HepG2 (cell line): Measurements from ENCODE around the gene HAUS1. TPM values are rescaled to one million over a fixed set of nuclear protein-coding genes. Genes with fewer than 3 reads are reported as not detected.

ENCODE experiments used
- HNRNPK ChIP-seq: fragments of 200-400 bp; formaldehyde crosslinking; IDR thresholded peaks from 2 replicates; pipeline ENCODE4 v1.6.1; 2018; ENCODE audit warnings: low read length, low read depth, moderate library complexity, mild to moderate bottlenecking; ENCODE audit not compliant: poor library complexity, severe bottlenecking
- HOXA9 ChIP-seq: sonication (generic); formaldehyde crosslinking; IDR thresholded peaks from 2 replicates; pipeline ENCODE4 v1.8.1; 2022; ENCODE audit warnings: missing genetic modification reagents, mild to moderate bottlenecking, moderate library complexity, borderline replicate concordance
- MIER2 ChIP-seq: IDR thresholded peaks from 2 replicates; pipeline ENCODE4 v1.6.1; 2016; ENCODE audit warnings: missing biosample characterization, missing genetic modification reagents
- MLLT10 ChIP-seq: sonication (generic); formaldehyde crosslinking; IDR thresholded peaks from 2 replicates; pipeline ENCODE4 v1.4.0; 2020; ENCODE audit warnings: missing genetic modification reagents
- NFE2L1 ChIP-seq: sonication (generic); formaldehyde crosslinking; IDR thresholded peaks from 2 replicates; pipeline ENCODE4 v1.4.0; 2020; ENCODE audit warnings: missing genetic modification reagents, mild to moderate bottlenecking, borderline replicate concordance
- NR1H2 ChIP-seq: sonication (generic); formaldehyde crosslinking; IDR thresholded peaks from 2 replicates; pipeline ENCODE4 v1.8.1; 2022; ENCODE audit warnings: low read depth, missing genetic modification reagents, borderline replicate concordance
- NR2F1 ChIP-seq, 2 experiments: fragments of 450-650 bp in 1 of 2; formaldehyde crosslinking in 1 of 2; IDR thresholded peaks; 2 replicates each; pipeline versions ENCODE4 v1.5.0 to v1.6.1; 2016 to 2020; ENCODE audit warnings: mild to moderate bottlenecking in 1 of 2, missing compliant biosample characterization in 1 of 2, missing genetic modification reagents in 1 of 2, moderate library complexity in 1 of 2
- PHB2 ChIP-seq: fragments of 450-650 bp; IDR thresholded peaks from 2 replicates; pipeline ENCODE4 v1.6.1; 2018; ENCODE audit not compliant: partially characterized antibody
- PPARG ChIP-seq: conservative IDR thresholded peaks from 2 replicates; pipeline ENCODE4 v1.6.1; 2016; ENCODE audit warnings: missing biosample characterization, missing genetic modification reagents
- REPIN1 ChIP-seq: sonication (generic); formaldehyde crosslinking; IDR thresholded peaks from 2 replicates; pipeline ENCODE4 v1.8.0; 2022; ENCODE audit warnings: missing genetic modification reagents, low read depth, mild to moderate bottlenecking, borderline replicate concordance
- SMAD3 ChIP-seq: sonication (generic); formaldehyde crosslinking; IDR thresholded peaks from 2 replicates; pipeline ENCODE4 v1.4.0; 2020; ENCODE audit warnings: missing genetic modification reagents
- ZBTB2 ChIP-seq: sonication (generic); formaldehyde crosslinking; IDR thresholded peaks from 2 replicates; pipeline ENCODE4 v1.8.0; 2022; ENCODE audit warnings: low read depth, missing genetic modification reagents
- ZC3H4 ChIP-seq: sonication (generic); formaldehyde crosslinking; IDR thresholded peaks from 2 replicates; pipeline ENCODE4 v1.4.0; 2020; ENCODE audit warnings: missing genetic modification reagents, borderline replicate concordance
- ZKSCAN1 ChIP-seq: fragments of 150-350 bp; IDR thresholded peaks from 2 replicates; pipeline ENCODE4 v1.6.1; 2014; ENCODE audit warnings: low read length
- ZMYM3 ChIP-seq: sonication (generic); formaldehyde crosslinking; IDR thresholded peaks from 2 replicates; pipeline ENCODE4 v1.5.1; 2020; ENCODE audit warnings: mild to moderate bottlenecking, missing genetic modification reagents
- ZNF17 ChIP-seq: sonication (generic); formaldehyde crosslinking; IDR thresholded peaks from 2 replicates; pipeline ENCODE4 v1.5.0; 2020; ENCODE audit warnings: mild to moderate bottlenecking, missing genetic modification reagents
- ZNF367 ChIP-seq: sonication (generic); formaldehyde crosslinking; IDR thresholded peaks from 2 replicates; pipeline ENCODE4 v1.4.0; 2020; ENCODE audit warnings: missing genetic modification reagents, borderline replicate concordance
- ZNF562 ChIP-seq: sonication (generic); formaldehyde crosslinking; IDR thresholded peaks from 2 replicates; pipeline ENCODE4 v1.8.0; 2022; ENCODE audit warnings: missing genetic modification reagents, borderline replicate concordance
- ZNF782 ChIP-seq: sonication (generic); formaldehyde crosslinking; IDR thresholded peaks from 2 replicates; pipeline ENCODE4 v1.4.0; 2020; ENCODE audit warnings: missing genetic modification reagents, mild to moderate bottlenecking, borderline replicate concordance
- ZSCAN25 ChIP-seq: sonication (generic); formaldehyde crosslinking; IDR thresholded peaks from 2 replicates; pipeline ENCODE4 v1.8.0; 2022; ENCODE audit warnings: mild to moderate bottlenecking, missing genetic modification reagents
- polyA plus RNA-seq, 8 experiments: library from polyadenylated mRNA; depleted of rRNA in 3 of 8; stranded (reverse) in 7 of 8; unstranded in 1 of 8; fragments of >200 nt; fragmentation: Illumina TruSeq in 4 of 8; extraction: Trizol in 4 of 8; gene quantifications; 2 replicates each; pipeline versions ENCODE4 v1.2.1 to v1.2.3, GENCODE V29; 2011 to 2016; ENCODE audit warnings: low read depth in 4 of 8, missing spikeins in 1 of 8, mixed read lengths in 1 of 8; ENCODE audit not compliant: insufficient read depth in 1 of 8
- total RNA-seq, 5 experiments: library from RNA; depleted of rRNA; stranded (reverse); fragments of >200 nt; fragmentation: Illumina TruSeq; extraction: Trizol; gene quantifications; 2 replicates each; pipeline ENCODE4 v1.2.3, GENCODE V29; 2016; ENCODE audit warnings: low read depth in 1 of 5
- TF ChIP-seq, protein P1 (sequence below): sonication (generic); formaldehyde crosslinking; conservative IDR thresholded peaks from 2 replicates; pipeline ENCODE4 v1.4.0; 2020; ENCODE audit warnings: missing genetic modification reagents
- TF ChIP-seq, protein P2 (sequence below): sonication (generic); formaldehyde crosslinking; IDR thresholded peaks from 2 replicates; pipeline ENCODE4 v1.4.0; 2020; ENCODE audit warnings: missing genetic modification reagents, borderline replicate concordance

Gene HAUS1
- total and polyA plus RNA-seq, 2 of the 13 experiments (the other 11 are each of a cell fraction or from before 2014, with no cell fraction given) = 20.6 to 59.2 TPM

DNA sequence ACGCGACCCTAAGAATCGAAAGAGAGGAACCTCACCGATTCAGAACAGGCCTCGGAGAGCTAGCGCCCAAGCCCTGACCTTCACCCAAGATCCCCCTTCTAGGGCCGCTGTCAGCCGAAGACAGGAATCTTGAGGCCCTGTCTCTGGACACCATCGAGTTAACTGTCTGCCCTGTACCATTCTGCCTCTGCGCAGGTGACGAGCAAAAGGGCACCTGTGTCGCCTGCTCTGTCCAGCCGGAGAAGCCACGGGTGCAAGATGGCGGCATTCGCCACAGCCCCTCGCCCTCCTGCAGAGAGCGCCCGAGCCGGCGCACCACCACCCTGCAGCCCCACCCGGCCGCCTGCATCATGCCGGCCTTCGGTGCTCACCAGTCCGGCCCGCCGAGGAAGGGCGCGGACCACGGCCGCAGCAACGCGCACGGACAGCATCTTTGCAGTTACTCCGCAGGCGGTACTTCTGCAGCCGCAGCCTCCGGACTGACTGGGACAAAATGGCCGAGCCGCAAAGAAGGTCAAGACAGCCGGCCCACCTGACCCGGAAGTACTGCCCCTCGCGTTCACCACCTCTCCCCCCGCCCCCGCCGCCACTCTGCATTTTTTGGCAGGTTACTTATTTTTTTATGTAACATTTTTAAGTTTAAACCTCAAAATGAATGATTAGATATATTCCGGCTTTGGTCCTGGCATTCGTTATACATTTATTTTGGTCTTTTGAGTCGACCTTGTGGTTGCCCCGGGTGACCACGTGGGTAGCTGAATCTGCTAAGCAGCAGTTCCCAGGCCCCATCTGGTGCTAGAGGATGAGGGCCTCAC lies 6.2 kb upstream of the HAUS1 start, which contains the start of gene ATP5F1A (continued):
- TF ChIP-seq MIER2 (CRISPR knock-in tag) (peak; percentile 22; the same call in 1 of the 2 replicates), HNRNPK (no peak), NR2F1 (CRISPR knock-in tag; IDR thresholded peaks at IDR 0.05) (no peak), ZBTB2 (CRISPR knock-in tag) (peak; percentile 39; the same call in 1 of the 2 replicates), ZKSCAN1 (no peak), ZNF562 (no peak), REPIN1 (CRISPR knock-in tag) (peak; percentile 30; the same call in 1 of the 2 replicates), ZSCAN25 (0 out of 2 replicates have a peak, but pooled peaks have one; percentile 46), ZNF367 (CRISPR knock-in tag) (0 out of 2 replicates have a peak, but pooled peaks have one; percentile 34), SMAD3 (CRISPR knock-in tag) (peak; percentile 3; the same call in 1 of the 2 replicates), MLLT10 (CRISPR knock-in tag) (no peak), ZNF782 (peak; percentile 40; the same call in 1 of the 2 replicates), NR1H2 (CRISPR knock-in tag) (no peak; the same call in 1 of the 2 replicates), PPARG (no peak), ZNF17 (no peak), ZC3H4 (no peak), ZMYM3 (CRISPR knock-in tag) (no peak), HOXA9 (CRISPR knock-in tag) (no peak), PHB2 (no peak), NFE2L1 (CRISPR knock-in tag) (0 out of 2 replicates have a peak, but pooled peaks have one; percentile 19)
- TF ChIP-seq, protein P1, sequence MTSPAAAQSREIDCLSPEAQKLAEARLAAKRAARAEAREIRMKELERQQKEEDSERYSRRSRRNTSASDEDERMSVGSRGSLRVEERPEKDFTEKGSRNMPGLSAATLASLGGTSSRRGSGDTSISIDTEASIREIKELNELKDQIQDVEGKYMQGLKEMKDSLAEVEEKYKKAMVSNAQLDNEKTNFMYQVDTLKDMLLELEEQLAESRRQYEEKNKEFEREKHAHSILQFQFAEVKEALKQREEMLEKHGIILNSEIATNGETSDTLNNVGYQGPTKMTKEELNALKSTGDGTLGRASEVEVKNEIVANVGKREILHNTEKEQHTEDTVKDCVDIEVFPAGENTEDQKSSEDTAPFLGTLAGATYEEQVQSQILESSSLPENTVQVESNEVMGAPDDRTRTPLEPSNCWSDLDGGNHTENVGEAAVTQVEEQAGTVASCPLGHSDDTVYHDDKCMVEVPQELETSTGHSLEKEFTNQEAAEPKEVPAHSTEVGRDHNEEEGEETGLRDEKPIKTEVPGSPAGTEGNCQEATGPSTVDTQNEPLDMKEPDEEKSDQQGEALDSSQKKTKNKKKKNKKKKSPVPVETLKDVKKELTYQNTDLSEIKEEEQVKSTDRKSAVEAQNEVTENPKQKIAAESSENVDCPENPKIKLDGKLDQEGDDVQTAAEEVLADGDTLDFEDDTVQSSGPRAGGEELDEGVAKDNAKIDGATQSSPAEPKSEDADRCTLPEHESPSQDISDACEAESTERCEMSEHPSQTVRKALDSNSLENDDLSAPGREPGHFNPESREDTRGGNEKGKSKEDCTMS (CRISPR knock-in tag) = no peak
- TF ChIP-seq, protein P2, sequence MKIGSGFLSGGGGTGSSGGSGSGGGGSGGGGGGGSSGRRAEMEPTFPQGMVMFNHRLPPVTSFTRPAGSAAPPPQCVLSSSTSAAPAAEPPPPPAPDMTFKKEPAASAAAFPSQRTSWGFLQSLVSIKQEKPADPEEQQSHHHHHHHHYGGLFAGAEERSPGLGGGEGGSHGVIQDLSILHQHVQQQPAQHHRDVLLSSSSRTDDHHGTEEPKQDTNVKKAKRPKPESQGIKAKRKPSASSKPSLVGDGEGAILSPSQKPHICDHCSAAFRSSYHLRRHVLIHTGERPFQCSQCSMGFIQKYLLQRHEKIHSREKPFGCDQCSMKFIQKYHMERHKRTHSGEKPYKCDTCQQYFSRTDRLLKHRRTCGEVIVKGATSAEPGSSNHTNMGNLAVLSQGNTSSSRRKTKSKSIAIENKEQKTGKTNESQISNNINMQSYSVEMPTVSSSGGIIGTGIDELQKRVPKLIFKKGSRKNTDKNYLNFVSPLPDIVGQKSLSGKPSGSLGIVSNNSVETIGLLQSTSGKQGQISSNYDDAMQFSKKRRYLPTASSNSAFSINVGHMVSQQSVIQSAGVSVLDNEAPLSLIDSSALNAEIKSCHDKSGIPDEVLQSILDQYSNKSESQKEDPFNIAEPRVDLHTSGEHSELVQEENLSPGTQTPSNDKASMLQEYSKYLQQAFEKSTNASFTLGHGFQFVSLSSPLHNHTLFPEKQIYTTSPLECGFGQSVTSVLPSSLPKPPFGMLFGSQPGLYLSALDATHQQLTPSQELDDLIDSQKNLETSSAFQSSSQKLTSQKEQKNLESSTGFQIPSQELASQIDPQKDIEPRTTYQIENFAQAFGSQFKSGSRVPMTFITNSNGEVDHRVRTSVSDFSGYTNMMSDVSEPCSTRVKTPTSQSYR (CRISPR knock-in tag) = no peak; the same call in 1 of the 2 replicates
